ENCODE measurements around the gene ATP6V1G3.
"Not testable (repeated sequence)": the region's sequence is repeated elsewhere in the genome, so short reads cannot be mapped to it uniquely, and the experiment has no call there.

ATP6V1G3 gene

GRCh38 chr1:198540580-198540979, at the start of gene ATP6V1G3:
Gene ATP6V1G3, minus strand, starts transcription at chr1:198540680. Its CDS starts 30 bp downstream, at chr1:198540650.
- no peak for DNase-seq

GRCh38 chr1:198588845-198589244, 48.4 kb upstream of the ATP6V1G3 start:
- no peak for DNase-seq

- no peak for DNase-seq
Observed at GRCh38 chr1:198584163-198584562, 43.7 kb upstream of the ATP6V1G3 start.

GRCh38 chr1:198583209-198583802, 42.8 kb upstream of the ATP6V1G3 start:
- not testable (repeated sequence) for DNase-seq

GRCh38 chr1:198577444-198577843, 37.0 kb upstream of the ATP6V1G3 start:
- no peak for DNase-seq

GRCh38 chr1:198575798-198576641, 35.5 kb upstream of the ATP6V1G3 start:
- DNase-seq: no peak

- no peak for DNase-seq
Observed at GRCh38 chr1:198575292-198575691, 34.8 kb upstream of the ATP6V1G3 start.

- DNase-seq: no peak
Observed at GRCh38 chr1:198574325-198574724, 33.8 kb upstream of the ATP6V1G3 start.

GRCh38 chr1:198564716-198565115, 24.2 kb upstream of the ATP6V1G3 start:
- no peak for DNase-seq

GRCh38 chr1:198564157-198564556, 23.7 kb upstream of the ATP6V1G3 start:
- DNase-seq: no peak

- no peak for DNase-seq
Observed at GRCh38 chr1:198563583-198563982, 23.1 kb upstream of the ATP6V1G3 start.

- no peak for DNase-seq
Observed at GRCh38 chr1:198560161-198560560, 19.7 kb upstream of the ATP6V1G3 start.

- no peak for DNase-seq
Observed at GRCh38 chr1:198559362-198559761, 18.9 kb upstream of the ATP6V1G3 start.

- DNase-seq: no peak
Observed at GRCh38 chr1:198558402-198558801, 17.9 kb upstream of the ATP6V1G3 start.

GRCh38 chr1:198556971-198557370, 16.5 kb upstream of the ATP6V1G3 start:
- DNase-seq: no peak

- no peak for DNase-seq
Observed at GRCh38 chr1:198552668-198553416, 12.4 kb upstream of the ATP6V1G3 start.

- DNase-seq: no peak
Observed at GRCh38 chr1:198550941-198551524, 10.6 kb upstream of the ATP6V1G3 start.

- DNase-seq: no peak
Observed at GRCh38 chr1:198549866-198550265, 9.4 kb upstream of the ATP6V1G3 start.

- DNase-seq: no peak
Observed at GRCh38 chr1:198548890-198549289, 8.4 kb upstream of the ATP6V1G3 start.

- no peak for DNase-seq
Observed at GRCh38 chr1:198545156-198545555, 4.7 kb upstream of the ATP6V1G3 start.

- no peak for DNase-seq
Observed at GRCh38 chr1:198544265-198544664, 3.8 kb upstream of the ATP6V1G3 start.

GRCh38 chr1:198543670-198544260, 3.3 kb upstream of the ATP6V1G3 start:
- no peak for DNase-seq

GRCh38 chr1:198542632-198543031, 2.2 kb upstream of the ATP6V1G3 start:
- DNase-seq: no peak

Data from DMS79 (cell line).